ENCODE data around the gene ATF7IP.
"Not testable (repeated sequence)": the region's sequence is repeated elsewhere in the genome, so short reads cannot be mapped to it uniquely, and the experiment has no call there.

ATF7IP gene

GRCh38 chr12:14365294-14366208 lies at the start of gene ATF7IP:
TSS of gene ATF7IP (plus strand) at chr12:14365682. CDS start at chr12:14423916, 58,234 bp downstream.
- peak; percentile 98 for DNase-seq

GRCh38 chr12:14317362-14318146 lies 47.9 kb upstream of the ATF7IP start:
- DNase-seq: no peak

DNA sequence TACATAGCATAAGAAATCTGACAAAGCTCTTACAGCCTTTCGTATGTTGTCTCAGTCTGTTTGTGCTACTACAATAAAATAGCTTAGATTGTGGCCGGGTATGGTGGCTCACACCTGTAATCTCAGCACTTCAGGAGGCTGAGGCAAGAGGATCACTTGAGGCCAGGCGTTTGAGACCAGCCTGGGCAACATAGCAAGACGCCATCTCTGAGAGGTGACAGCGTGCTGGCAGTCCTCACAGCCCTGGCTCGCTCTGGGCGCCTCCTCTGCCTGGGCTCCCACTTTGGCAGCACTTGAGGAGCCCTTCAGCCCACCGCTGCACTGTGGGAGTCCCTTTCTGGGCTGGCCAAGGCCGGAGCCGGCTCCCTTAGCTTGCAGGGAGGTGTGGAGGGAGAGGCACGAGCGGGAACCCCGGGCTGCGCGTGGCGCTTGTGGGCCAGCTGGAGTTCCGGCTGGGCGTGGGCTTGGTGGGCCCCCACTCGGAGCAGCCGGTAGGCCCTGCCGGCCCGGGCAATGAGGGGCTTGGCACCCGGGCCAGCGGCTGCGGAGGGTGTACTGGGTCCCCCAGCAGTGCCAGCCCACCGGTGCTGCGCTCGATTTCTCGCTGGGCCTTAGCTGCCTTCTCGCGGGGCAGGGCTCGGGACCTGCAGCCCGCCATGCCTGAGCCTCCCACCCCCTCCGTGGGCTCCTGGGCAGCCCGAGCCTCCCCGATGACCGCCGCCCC lies 45.6 kb upstream of the ATF7IP start:
- not testable (repeated sequence) for DNase-seq

DNA sequence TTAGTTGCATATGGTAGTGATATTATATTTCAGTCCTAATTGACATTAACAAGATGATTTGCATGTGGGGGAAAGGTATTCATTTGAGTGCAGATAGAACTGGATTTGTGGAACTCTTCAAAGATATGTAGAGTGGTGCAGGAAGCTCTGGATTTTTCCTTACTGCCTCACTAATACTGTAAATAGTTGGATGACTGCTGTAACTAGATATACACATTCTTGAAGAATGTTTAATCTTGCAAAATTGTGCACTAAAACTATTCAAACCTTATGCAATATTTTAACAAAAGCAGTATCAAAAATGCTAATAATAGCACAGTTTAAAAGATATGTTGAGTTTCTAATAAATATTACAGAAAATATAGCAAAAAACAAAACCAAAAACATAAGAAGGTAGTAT lies 43.1 kb upstream of the ATF7IP start:
- no peak for DNase-seq

DNA sequence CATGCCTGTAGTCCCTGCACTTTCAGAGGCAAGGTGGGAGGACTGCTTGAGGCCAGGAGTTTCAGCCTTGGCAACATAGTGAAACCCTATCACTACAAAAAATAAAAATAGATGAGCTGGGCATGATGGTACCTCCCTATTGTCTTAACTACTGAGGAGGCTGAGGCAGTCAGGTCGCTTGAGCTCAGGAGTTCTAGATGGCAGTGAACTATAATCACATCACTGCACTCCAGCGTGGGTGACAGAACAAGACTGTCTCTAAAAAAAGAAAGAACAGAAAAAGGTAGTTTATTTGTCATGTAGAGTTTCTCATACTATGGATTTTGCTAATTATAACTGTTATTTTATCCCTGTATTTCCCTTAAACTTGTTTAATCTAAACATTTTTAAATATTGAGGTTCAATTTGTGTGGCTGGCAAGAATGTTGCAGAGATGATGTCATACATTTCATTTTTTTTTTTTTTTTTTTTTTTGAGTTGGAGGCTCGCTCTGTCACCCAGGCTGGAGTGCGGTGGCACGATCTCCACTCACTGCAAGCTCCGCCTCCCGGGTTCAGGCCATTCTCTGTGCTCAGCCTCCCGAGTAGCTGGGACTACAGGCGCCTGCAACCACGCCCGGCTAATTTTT lies 39.7 kb upstream of the ATF7IP start:
- DNase-seq: no peak

DNA sequence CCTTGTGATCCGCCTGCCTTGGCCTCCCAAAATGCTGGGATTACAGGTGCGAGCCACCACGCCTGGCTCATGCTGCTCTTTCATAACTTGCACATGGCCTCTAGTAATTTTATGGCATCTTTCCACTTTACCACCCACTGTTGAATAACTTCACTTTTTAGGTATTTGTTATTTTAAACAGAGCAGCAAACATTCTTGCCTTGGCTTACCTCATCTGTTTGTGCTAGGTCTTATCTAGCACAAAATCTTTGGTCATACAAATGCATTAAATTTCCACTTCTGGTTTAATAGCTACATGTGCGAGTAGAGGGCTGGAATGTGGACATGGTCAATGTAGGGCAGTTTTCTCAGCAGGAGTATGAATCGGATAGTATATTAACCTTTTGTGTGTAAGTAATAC lies 38.8 kb upstream of the ATF7IP start:
- DNase-seq: no peak

DNA sequence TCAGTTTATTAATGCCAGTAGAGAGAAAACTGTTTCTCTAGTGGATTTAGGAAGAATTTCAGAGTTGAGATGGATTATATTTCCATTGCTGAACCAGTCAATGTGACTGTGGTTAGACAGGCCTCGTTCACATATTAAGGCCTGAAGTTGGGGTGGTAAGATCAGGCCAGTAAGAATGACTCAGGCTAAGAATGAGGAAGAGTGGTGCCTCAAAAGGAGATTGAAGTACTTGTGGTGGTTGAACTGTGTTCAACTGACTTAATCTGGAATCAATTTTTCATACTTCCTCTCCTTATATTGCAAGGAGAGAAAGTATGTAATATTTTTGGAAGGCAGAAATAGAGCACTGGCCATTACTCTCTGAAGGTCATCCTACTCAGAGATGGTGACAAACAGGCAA lies 37.8 kb upstream of the ATF7IP start:
- DNase-seq: no peak

GRCh38 chr12:14332482-14332881 lies 33.0 kb upstream of the ATF7IP start:
- no peak for DNase-seq

DNA sequence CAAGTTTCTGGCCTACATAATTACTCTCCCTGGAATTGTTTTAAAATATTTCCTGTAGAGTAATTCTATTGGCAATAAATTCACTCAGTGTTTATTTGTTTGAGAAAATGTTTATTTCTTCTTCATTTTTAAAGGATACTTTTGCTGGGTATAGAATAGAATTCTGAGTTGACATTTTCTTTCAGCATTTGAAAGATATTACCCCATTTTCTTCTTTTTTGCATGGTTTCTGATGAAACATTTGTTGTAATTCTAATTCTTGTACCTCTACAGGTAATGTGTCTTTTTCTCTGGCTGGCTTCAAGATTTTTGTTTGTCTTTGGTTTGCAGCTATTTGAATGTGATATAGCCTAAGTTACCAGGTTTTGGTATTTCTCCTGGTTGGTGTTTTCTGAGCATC lies 25.1 kb upstream of the ATF7IP start:
- no peak for DNase-seq

- not testable (repeated sequence) for DNase-seq
Measured at GRCh38 chr12:14351524-14351923, 14.0 kb upstream of the ATF7IP start.

- DNase-seq: not testable (repeated sequence)
Measured at GRCh38 chr12:14352066-14352465, 13.4 kb upstream of the ATF7IP start.

- DNase-seq: not testable (repeated sequence)
Measured at GRCh38 chr12:14354665-14355064, 10.8 kb upstream of the ATF7IP start.

- DNase-seq: no peak
Measured at GRCh38 chr12:14356147-14356546, 9.3 kb upstream of the ATF7IP start.

- DNase-seq: no peak
Measured at GRCh38 chr12:14357486-14357885, 8.0 kb upstream of the ATF7IP start.

DNA sequence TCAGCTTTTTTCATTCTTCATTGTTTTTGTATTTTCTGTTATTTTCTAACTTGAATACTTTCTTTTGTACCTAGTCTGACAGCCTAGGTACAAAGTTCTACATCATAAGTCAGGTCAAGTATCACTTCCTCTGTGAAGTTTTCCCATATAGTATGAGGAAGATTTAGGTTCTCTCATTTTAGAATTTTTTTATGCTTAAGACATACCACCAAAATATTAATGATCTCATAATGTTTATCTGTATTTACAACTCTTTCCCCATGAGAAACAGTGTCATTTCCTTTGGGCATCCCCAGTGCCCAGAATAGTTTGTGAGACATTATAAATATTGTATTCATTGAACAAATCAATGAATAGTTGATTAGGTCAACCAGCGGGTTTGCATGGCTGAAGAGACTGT lies 3.1 kb upstream of the ATF7IP start:
- DNase-seq: no peak

- no peak for DNase-seq
Measured at GRCh38 chr12:14364583-14365271, 755 bp upstream of the ATF7IP start.

DNA sequence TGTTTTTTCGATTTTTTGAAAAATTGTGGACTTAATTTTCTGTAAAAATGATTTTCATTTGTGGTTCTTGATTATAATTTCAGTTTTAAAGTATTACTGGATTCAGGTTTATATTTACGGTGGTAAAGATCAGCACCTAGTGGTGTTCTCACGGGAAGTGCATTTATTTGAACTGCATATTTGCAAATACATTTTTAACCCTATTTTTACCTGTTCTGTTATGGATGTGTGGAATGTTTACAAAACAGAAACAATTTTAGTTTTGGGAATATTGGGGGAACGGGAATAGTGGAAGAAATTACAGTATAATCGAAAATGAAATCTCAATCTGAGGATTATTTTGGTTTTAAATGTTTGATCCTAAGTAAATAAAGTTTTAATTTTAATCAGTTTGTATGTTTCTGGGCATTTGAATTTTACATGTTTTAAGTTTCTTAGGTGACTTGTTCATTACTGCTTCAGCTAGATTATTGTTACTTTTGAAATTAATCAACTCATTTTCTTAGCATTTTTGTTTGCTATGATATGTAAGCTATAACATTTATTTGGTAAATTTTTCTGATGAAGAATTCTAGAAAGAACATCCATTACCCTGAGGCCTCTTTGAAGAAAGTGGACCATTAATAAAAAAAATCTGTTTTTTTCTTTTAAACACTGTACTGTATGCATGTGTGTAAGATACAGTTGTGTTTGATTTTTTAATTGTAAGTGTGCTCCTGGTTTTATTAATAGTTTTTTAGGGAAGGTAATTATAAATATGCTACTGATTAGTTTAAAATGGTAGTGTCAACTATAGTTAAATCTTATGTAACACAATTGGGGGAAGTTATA lies 942 bp downstream of the ATF7IP start:
- DNase-seq: no peak

- no peak for DNase-seq
Measured at GRCh38 chr12:14367040-14367661, 1.7 kb downstream of the ATF7IP start.

DNA sequence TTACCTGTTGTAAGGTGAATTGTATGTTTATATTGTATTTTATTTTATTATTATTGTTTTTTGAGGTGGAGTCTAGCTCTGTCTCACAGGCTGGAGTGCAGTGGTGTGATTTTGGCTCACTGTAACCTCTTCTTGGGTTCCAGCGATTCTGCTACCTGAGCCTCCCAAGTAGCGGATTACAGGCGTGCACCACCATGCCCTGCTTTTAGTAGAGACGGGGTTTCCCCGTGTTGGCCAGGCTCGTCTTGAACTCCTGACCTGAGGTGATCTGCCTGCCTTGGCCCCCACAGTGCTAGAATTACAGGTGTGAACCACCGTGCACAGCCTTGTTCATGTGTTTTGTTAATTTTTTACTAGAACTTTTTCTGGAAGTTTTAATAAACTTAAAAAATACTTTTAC lies 3.8 kb downstream of the ATF7IP start:
- DNase-seq: no peak

- no peak for DNase-seq
Measured at GRCh38 chr12:14373217-14373616, 7.7 kb downstream of the ATF7IP start.

DNA sequence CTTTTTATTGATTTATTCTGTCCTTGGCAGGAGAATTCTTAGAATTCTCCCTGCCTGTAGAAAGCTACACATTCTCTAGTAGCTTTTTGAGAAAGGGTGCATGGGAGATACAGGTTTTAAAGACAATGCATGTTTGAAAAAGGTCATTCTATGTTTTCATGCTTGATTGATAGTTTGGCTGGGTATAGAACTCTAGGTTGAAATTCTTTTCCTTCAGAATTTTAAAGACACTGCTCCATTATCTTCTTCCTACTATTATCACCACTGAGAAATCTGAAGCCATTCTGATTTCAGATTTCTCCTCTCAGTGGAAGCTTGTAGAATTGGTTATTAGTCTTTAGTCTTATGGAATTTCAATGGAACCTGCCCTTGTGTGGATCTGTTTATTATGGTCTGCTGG lies 14.0 kb downstream of the ATF7IP start:
- DNase-seq: no peak

Measured in DMS153 (cell line).